HEK293T (cell line): ENCODE data around the gene KDM4C.

Experiments used
- BHLHE40 ChIP-seq: fragments of 450-650 bp; IDR thresholded peaks from 2 replicates; pipeline ENCODE4 v1.6.1; 2016; ENCODE audit warnings: mild to moderate bottlenecking, moderate library complexity, borderline replicate concordance
- CTBP1 ChIP-seq: fragments of 450-650 bp; IDR thresholded peaks from 2 replicates; pipeline ENCODE4 v1.6.1; 2016; ENCODE audit warnings: borderline replicate concordance
- ELF4 ChIP-seq: fragments of 450-650 bp; IDR thresholded peaks from 2 replicates; pipeline ENCODE4 v1.6.1; 2017; ENCODE audit warnings: antibody characterized with exemption
- FOXA1 ChIP-seq: fragments of 450-650 bp; IDR thresholded peaks from 2 replicates; pipeline ENCODE4 v1.6.1; 2016; ENCODE audit warnings: mild to moderate bottlenecking
- FOXK2 ChIP-seq: fragments of 450-650 bp; IDR thresholded peaks from 2 replicates; pipeline ENCODE4 v1.6.1; 2016; ENCODE audit warnings: mild to moderate bottlenecking
- FOXM1 ChIP-seq: fragments of 450-650 bp; IDR thresholded peaks from 2 replicates; pipeline ENCODE4 v1.6.1; 2017; ENCODE audit warnings: mild to moderate bottlenecking, borderline replicate concordance
- HDGF ChIP-seq: fragments of 450-650 bp; IDR thresholded peaks from 2 replicates; pipeline ENCODE4 v1.6.1; 2017; ENCODE audit warnings: antibody characterized with exemption, borderline replicate concordance
- L3MBTL2 ChIP-seq: fragments of 450-650 bp; conservative IDR thresholded peaks from 2 replicates; pipeline ENCODE4 v1.6.1; 2016; ENCODE audit warnings: mild to moderate bottlenecking
- LEF1 ChIP-seq: fragments of 450-650 bp; IDR thresholded peaks from 2 replicates; pipeline ENCODE4 v1.6.1; 2017; ENCODE audit warnings: mild to moderate bottlenecking, borderline replicate concordance
- PKNOX1 ChIP-seq: fragments of 450-650 bp; IDR thresholded peaks from 2 replicates; pipeline ENCODE4 v1.6.1; 2016
- SP1 ChIP-seq: fragments of 450-650 bp; IDR thresholded peaks from 2 replicates; pipeline ENCODE4 v1.6.1; 2017
- SUZ12 ChIP-seq: fragments of 450-650 bp; IDR thresholded peaks from 2 replicates; pipeline ENCODE4 v1.6.1; 2016; ENCODE audit warnings: mild to moderate bottlenecking
- TARDBP ChIP-seq: fragments of 450-650 bp; IDR thresholded peaks from 2 replicates; pipeline ENCODE4 v1.6.1; 2016
- ZNF384 ChIP-seq: fragments of 450-650 bp; IDR thresholded peaks from 2 replicates; pipeline ENCODE4 v1.6.1; 2016

DNA sequence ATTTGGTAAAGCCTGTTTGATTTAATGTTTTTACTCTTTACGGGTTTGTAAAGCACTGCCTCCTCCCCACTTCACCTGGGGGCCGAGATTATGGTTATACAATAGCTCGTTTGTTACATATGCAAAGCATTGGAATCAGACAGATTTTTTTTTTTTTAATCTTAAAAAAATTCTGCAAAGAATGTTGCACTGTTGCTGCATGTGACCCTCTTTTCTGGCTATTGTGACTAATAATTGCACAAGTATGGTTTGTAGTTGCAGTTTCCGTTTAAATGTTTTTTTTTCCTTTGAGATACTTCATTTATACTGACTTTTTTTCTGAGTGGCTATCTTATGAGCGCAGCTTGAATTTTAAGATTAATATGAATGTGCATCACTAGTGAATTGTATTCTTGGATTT is 165.3 kb downstream of the KDM4C start:
- TF ChIP-seq FOXK2: no peak
- TF ChIP-seq TARDBP: no peak
- TF ChIP-seq L3MBTL2: no peak
- no peak for TF ChIP-seq BHLHE40
- no peak for TF ChIP-seq SP1
- no peak for TF ChIP-seq FOXM1
- no peak for TF ChIP-seq HDGF
- no peak for TF ChIP-seq LEF1
- no peak for TF ChIP-seq ELF4
- TF ChIP-seq FOXA1: no peak
- no peak for TF ChIP-seq ZNF384
- TF ChIP-seq SUZ12: no peak
- TF ChIP-seq CTBP1: no peak
- TF ChIP-seq PKNOX1: no peak
